GM15510 (cell line): Measurements from ENCODE around the gene LRRC7.

ENCODE experiments used
- POLR2A ChIP-seq: IDR thresholded peaks from 3 replicates; pipeline ENCODE4 v1.6.1; 2011; ENCODE audit warnings: borderline replicate concordance; ENCODE audit not compliant: insufficient read length; ENCODE audit errors: extremely low read depth

The LRRC7 gene

DNA sequence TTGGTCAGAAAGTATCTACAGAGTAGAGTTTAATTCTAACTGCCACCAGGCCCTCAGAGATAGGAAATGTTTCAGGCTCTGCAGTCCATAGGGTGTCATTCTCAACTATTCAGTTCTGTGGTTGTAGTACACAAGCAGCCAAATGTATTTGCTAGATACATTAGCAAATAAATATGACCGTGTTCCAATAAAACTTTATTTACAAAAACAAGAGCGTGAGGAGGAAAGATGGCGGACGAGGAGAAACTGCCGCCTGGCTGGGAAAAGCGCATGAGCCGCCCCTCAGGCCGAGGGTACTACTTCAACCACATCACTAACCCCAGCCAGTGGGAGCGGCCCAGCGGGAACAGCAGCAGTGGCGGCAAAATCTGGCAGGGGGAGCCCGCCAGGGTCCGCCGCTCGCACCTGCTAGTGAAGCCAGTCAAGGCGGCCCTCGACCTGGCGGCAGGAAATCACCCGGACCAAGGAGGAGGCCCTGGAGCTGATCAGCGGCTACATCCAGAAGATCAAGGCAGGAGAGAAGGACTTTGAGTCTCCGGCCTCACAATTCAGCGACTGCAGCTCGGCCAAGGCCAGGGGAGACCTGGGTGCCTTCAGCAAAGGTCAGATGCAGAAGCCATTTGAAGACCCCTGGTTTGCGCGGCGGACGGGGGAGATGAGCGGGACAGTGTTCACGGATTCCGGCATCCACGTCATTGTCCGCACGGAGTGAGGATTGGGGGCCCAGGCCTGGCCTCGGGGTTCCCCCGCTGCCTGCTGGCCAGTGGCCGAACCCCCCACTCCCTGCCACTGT, 351.6 kb downstream of the LRRC7 start:
- TF ChIP-seq POLR2A, result no peak

DNA sequence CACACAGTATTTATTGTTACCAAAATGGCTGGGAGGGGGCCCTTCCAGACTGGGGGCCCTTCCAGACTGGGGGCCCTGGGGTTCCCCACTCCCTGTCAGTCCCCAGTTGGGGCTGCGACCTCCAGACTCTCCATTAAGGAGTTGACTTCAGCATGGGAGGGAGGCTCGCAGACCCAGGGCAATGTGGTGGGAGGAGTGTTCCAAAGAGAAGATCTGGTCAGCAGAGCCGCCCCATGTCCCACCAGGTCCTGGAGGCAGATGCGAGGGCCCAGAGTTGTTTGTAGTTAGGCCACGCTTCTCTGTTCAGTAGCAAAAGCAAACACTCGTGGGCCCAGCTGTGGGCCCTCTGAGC, 352.2 kb downstream of the LRRC7 start:
- TF ChIP-seq POLR2A, result no peak

DNA sequence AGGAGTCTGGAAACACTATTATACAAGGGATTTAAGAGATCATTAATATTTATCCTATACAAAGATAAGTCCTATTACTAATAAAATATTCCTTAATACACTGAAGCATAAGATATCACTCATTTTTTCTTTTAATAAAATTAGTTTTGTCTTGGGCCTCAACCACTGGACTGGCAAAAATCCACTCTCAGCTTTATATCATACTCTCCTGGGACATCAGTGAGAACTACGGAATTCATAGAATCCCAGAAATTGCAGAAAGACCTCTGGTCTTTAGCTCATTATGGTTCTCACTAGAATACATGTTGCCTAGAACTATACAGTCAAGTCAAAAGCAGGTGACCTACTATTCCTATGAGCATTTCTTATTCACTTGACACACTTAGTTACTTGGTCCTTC, 352.7 kb downstream of the LRRC7 start:
- TF ChIP-seq POLR2A, result no peak

GRCh38 chr1:69921486-69921885, 353.8 kb downstream of the LRRC7 start:
- no peak for TF ChIP-seq POLR2A

DNA sequence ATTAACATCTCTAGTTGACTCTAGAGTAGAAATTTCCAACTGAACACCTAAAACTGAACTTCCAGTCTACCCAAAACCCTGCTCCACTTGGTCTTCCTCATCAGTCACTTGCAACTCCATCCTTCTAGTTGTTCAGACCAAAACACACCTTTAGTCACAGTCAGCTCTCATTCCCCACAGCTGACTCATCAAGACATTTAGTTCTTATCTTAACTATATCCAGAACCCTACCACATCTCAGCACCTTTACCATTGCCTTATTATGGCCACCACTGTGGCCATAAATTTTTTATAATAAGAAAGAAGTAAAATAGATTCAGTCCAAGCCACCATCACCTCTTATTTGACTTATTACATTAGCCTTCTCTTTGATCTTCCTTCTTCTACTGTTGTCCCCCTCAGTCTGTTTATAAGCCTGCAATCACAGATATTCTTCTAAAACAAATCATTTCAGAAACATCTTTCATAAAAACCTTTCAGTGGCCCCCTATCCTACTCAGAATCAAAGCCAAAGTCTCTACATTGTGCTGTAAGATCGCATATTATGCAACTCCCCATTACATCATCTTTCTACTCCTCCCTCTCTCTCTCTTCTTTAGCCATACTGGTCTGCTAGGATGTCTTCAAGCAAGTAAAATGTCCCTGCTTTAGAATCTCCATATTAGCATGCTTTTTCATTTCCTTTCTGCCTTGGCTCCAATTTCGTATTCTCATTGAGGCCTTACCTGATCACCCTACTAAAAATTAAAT, 361.8 kb downstream of the LRRC7 start:
- no peak for TF ChIP-seq POLR2A

GRCh38 chr1:69930396-69930795, 362.7 kb downstream of the LRRC7 start:
- no peak for TF ChIP-seq POLR2A

DNA sequence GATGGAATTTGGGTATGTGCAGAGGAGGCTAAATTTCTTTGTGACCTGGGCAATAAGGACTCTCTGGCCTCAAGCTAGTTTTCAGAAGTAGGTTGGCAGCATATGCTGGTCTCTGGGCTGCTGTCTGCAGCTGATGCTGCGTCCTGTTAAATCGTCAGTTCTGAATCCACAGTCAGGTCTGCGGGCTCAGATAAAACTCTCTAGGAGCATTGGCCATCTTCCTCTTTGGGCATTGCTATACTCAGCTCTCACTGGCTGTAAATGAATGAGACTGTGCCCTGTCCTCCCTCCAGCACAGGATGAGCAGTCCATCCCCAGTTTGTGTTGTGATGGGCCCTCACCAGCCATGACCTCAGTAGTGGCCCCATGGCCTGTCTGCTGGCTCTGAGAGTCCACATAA, 365.0 kb downstream of the LRRC7 start:
- no peak for TF ChIP-seq POLR2A

GRCh38 chr1:69940231-69940630, 372.5 kb downstream of the LRRC7 start:
- TF ChIP-seq POLR2A, result no peak

GRCh38 chr1:69940816-69941215, 373.1 kb downstream of the LRRC7 start:
- no peak for TF ChIP-seq POLR2A

- no peak for TF ChIP-seq POLR2A
Observed at GRCh38 chr1:69943030-69943429, 375.3 kb downstream of the LRRC7 start.

- no peak for TF ChIP-seq POLR2A
Observed at GRCh38 chr1:69946935-69947334, 379.2 kb downstream of the LRRC7 start.

- no peak for TF ChIP-seq POLR2A
Observed at GRCh38 chr1:69947837-69948236, 380.1 kb downstream of the LRRC7 start.

DNA sequence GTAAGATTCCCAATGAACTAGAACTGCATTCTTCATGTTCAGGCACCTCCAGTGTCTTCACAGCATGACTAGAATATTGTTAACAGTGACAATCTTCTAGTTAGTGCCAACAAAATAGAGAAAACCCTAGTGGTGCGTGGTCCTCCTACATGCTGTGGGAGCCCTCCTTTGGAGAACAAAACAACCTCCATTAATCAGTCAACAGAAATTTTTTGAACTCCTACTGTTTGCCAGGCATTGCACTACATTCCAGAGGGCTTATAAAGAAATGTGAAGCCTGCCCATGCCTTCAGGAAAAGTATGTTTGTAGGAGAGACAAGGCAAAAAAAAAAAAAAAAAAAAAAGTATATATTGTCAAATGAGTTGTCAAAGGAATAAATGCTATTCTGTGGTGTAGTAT, 385.0 kb downstream of the LRRC7 start:
- no peak for TF ChIP-seq POLR2A

DNA sequence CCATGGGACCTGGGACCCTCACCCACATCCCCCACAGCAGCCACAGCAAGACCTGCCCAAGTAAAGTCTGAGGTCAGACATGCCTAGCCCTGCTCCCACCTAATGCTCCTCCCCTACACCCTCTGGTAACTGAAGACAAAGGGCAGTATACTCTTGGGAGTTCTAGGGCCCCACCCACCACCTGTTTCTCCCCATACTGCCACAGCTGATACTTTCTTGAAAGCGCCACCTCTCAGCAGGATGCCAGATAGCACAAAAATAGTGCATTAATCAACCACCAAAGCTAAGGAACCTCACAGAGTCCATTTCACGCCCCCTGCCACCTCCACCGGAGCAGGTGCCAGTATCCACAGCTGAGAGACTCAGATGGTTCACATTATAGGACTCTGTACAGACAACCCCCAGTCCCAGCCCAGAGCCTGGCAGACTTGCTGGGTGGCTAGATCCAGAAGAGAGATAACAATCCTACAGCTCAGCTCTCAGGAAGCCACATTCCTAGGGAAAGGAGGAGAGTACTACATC, 399.6 kb downstream of the LRRC7 start:
- no peak for TF ChIP-seq POLR2A

- no peak for TF ChIP-seq POLR2A
Observed at GRCh38 chr1:69976896-69977295, 409.2 kb downstream of the LRRC7 start.

GRCh38 chr1:69982992-69983391, 415.3 kb downstream of the LRRC7 start:
- no peak for TF ChIP-seq POLR2A
